Suprapubic skin (tissue), 3 donors: Measurements from ENCODE around the gene NPR1.

ENCODE experiments used
- CTCF ChIP-seq, 2 donors: fragments of 200-600 bp in 1 of 2; fragments of 450-650 bp in 1 of 2; sonication (generic) in 1 of 2; IDR thresholded peaks; one replicate each; pipeline ENCODE4 v1.5.1; 2016 to 2019; ENCODE audit warnings: antibody characterized with exemption in 2 of 2, mild to moderate bottlenecking in 1 of 2, moderate library complexity in 1 of 2
- EP300 ChIP-seq: sonication (generic); formaldehyde crosslinking; IDR thresholded peaks from one replicate; pipeline ENCODE4 v1.6.1; 2017; ENCODE audit warnings: antibody characterized with exemption
- POLR2A ChIP-seq, 2 donors: fragments of 450-650 bp; IDR thresholded peaks; one replicate each; pipeline ENCODE4 v1.6.1; 2017; ENCODE audit warnings: antibody characterized with exemption in 2 of 2, mild to moderate bottlenecking in 2 of 2, moderate library complexity in 2 of 2

GRCh38 chr1:153723687-153724086 is 45.2 kb downstream of the NPR1 start:
- TF ChIP-seq CTCF (IDR thresholded peaks at IDR 0.05) (no peak), EP300 (no peak), POLR2A (IDR thresholded peaks at IDR 0.05) (no peak)
